Measurements from ENCODE around the gene CA11.
A peak's percentile ranks its signal among the peaks of the same experiment; 100 is the strongest.

CA11 gene

GRCh38 chr19:48627865-48628314, 18.1 kb downstream of the CA11 start:
- no peak for DNase-seq

GRCh38 chr19:48627201-48627864, 18.7 kb downstream of the CA11 start:
- no peak for DNase-seq

GRCh38 chr19:48625891-48626327, 20.1 kb downstream of the CA11 start:
- no peak for DNase-seq

DNA sequence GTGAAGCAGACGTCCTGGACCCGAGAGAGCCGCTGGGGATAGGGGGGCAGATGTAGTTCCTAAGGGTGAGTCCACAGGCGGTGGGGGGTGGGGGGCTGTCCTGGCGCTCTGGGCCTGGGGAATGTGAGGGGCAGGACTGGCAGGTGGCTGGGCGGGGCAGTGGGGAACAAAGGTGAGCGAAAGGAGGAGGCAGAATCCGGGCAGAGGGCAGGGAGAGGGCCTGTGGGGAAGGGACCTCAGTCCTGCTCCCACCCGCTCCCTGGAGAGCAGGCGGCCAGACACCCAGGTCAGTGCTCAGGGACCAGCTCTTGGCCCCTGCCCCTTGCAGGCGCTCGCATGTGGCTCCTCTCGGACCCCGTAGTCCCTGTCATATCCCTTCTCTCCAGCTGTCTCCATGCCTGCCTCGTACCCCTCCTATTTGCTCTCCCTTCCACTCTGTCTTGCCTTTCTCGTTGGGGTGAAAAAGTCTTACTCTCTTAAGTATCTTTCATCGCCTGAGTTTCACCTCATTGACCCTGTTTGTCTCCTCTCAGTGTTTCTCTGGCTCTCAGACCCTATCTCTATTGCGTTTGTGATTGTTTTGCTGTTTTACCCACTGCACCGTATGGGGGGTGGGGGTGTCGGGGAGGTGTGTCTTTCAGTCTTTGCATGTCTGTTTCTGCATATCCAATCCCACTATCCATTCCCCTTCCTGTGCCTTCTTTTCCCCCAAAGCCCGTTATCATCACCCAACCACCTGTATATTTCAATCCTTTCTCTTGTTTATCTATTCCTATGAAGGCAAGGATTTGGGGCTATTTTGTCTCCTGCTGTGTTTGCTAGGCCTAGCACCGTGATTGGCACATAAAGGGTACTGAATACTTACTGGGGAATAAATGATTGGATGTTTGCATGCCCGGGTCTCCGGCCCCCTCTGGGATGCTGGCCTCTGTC, 20.9 kb downstream of the CA11 start:
- DNase-seq: no peak

DNA sequence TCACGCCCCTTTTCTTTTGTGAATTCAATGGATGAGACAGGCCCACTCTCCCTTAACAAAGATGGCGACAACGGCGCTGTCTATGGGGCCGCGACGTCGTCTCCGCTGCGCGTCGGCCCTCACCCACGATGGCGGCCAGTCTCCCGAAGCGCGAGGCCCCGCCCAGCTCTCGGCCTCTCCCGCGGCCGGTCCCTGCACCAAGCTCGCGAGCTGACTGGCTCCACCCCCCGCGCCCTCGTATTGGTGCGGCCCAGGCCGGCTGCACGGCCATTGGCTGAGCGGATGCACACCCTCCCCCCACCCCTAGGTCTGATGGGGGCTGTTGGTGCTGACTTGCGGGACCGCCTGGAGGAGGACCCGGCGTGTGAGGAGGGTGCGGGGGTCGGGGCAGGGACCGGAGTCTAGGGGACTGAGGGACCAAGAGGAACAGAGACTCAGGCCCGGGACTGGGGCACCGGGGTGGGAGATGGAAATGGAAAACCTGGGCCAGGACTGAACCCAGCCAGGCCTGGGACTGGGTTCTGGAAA, 21.9 kb downstream of the CA11 start:
- no peak for DNase-seq

GRCh38 chr19:48623556-48624066, 22.4 kb downstream of the CA11 start:
- DNase-seq: no peak

DNA sequence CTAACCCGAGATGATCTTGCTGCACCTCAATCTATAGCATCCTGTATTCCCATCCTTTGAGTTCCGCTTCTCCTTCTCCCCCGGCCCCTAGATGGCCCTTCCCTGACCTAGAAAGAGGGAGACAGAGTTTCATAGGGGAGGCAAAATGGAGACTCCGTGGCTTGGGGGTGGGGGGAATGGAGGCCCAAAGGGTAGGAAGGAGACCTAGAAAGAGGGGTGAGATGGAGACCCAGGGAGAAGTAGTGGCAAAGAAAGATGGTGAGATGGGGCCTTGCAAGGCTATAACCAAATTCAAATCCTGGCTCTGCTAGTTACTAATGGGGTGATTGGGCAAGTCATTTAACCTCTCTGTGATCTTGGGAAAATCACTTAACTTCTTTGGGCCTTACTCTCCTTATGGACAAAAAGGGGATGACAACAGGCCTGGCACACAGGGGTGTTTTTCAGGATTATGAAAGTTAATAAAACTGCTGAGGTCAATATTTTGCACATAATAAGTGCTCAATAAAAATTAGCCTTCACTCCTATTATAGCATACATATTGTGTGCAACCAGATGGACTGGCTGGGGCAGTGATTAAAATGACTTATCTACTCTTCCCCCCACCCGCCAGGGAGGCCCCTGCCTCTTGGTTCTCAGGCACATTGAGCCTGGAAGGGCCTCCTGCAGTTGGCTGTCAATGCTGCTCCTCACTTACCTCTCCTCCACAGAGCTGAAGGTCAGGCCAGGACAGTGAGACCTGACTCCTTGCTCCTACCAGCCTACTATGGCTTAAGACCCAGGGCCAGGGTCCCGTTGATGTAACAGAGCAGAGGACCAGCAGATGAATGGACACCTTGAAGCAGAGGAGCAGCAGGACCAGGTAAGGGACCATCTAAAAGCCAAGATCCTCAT, 26.0 kb downstream of the CA11 start:
- DNase-seq: no peak

- peak; percentile 96 for DNase-seq
Observed at GRCh38 chr19:48618916-48619691, 26.9 kb downstream of the CA11 start, which contains the start of the genes RPL18 and SPHK2. Gene RPL18, minus strand, starts transcription at chr19:48619178. Its CDS starts 35 bp downstream, at chr19:48619143. Gene SPHK2, plus strand, starts transcription at chr19:48619506. Its CDS starts 1,009 bp downstream, at chr19:48620515.

DNA sequence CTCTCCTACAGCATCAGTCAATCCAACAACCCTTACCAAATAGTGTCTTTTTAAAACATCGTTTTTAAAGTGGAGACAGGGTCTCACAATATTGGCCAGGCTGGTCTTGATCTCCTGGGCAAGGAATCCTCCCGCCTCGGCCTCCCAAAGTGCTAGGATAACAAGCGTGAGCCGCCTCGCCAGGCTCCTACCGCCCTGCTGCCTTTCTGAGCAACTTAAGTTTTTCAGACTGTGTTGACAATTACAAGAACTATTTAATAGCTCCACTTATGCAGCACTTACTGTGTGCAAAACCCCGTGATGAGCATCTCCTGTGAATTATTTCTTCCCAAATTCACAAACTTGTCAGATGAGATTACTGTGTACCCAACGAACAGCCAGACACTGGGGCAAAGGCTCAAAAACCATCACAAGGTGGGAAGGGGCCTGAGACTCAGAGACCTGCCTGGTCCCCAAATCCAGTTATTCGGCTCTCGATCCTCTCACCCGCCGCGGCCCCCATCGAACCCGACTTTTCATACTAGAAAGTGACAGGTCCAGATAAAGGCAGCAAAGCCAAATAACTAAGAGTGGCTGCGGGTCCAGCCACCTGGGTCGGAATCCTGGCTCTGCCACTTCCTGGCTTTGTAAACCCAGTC, 27.6 kb downstream of the CA11 start:
- DNase-seq: no peak

GRCh38 chr19:48617146-48617937, 28.6 kb downstream of the CA11 start:
- no peak for DNase-seq

- DNase-seq: no peak
Observed at GRCh38 chr19:48616491-48617056, 29.4 kb downstream of the CA11 start.

- no peak for DNase-seq
Observed at GRCh38 chr19:48616041-48616436, 29.9 kb downstream of the CA11 start.

DNA sequence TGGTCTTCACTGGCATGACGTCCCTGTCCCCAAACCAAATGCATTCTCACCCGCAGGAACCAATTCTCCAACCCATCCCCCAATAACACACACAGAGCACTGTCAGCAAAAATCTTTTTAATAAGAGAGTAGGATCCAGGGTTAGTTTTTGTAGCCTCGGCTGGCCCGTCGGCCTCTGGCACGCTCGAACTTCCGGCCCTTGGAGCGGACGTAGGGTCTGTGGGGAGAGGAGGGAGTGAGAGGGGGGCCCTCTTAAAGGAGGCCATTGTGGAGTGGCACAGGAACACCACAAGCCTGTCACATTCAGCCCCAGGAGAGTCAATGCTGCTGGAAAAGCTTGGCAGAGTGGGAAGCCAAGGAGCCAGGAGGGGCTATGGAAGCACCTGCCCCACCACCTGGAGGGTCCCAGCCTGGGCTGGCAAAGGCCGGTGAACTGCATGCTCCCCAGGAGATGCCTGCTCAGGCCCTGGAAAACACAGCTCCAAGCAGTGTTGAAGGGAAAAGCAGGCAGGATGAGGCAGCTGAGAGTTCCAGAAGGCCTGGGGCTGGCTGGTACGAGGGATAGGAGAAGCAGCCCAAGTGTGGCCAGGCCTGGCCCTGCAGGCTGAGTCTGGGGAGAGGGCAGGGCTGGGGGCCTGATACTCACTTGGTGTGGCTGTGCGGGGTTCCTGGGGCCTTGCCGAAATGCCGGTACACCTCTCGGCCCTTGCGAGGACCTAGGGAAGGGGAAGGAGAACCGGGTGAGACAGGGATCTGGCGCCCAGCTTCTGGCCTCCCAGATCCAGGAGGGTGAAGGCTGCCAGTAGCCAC, 30.6 kb downstream of the CA11 start:
- no peak for DNase-seq

DNA sequence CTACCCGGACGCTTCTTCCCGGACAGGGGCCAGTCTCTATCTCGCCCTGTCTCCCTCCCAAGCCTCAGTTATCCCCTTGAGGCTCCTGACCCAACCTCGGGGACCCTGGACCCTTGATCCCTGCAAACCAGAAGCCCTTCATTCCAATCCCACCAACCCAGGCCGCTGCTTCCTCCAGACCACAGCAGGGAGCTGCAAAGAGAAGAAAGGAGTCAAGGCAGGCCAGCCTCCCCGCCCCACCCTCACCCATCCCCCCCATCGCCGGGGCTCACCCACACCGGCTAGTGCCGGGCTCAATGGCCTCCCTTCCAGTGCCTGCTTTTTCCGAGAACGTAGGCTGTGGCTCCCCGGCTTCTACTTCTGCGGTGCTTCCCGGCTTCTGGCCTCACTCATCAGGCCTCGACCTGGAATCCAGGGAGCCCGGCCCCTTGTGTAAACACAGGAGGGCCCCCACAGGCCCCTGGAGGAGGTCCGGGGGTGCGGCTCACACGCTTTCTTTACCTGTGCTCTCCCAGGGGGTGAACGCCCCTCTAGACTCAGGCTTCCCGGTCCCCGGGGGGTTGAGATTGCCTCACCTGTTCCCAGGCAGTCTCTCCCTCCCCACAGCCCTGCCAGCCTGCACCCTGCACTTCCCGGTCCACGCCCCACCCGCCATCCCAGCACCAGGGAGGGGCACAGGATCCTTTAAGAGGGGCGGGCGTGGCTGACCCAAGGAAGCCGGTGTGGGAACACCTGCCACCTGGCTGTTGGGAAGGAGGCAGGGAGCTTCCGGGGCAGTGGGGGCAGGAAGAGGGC, 31.4 kb downstream of the CA11 start, which contains the start of gene FAM83E:
Gene FAM83E (minus strand): TSS at position 641 of the 795 bp plus-strand sequence. CDS start 1,704 bp downstream, outside the sequence.
- DNase-seq: no peak

DNA sequence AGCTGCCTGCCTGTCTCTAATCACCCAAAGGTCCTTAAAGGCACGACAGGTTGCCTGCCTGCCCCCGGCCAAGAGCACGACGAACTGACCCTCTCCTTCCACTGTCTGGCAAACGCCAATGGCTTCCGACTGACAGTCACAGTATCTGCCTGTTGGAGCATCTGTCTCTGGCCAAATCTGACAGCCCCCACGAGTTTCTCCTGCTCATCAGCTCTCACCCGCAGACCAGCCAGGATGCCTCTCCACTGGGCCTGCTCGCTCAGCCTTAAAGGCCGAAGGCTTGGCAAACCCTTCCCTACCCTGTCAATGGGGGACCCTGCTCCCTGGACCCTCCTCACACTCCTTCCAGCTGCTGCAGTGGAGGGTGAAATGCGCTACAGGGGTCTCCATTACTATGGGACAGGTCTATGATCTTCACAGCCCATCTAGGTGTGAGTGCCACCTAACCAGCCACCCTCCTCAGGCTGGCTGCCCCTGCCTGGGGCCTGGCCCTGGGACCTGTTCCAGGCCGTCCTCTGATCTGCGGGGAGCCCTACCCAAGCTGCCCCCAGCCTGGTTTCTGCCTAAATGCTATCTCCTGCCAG, 32.0 kb downstream of the CA11 start:
- no peak for DNase-seq

GRCh38 chr19:48613024-48613851, 32.7 kb downstream of the CA11 start:
- no peak for DNase-seq
